ENCODE measurements around the gene PSMD2. TPM values are rescaled to one million over a fixed set of nuclear protein-coding genes. Genes with fewer than 3 reads are reported as not detected.
A peak's percentile ranks its signal among the peaks of the same experiment; 100 is the strongest.

Gene PSMD2
- polyA plus RNA-seq, 1 donor from 2014 or later = 319 TPM

DNA sequence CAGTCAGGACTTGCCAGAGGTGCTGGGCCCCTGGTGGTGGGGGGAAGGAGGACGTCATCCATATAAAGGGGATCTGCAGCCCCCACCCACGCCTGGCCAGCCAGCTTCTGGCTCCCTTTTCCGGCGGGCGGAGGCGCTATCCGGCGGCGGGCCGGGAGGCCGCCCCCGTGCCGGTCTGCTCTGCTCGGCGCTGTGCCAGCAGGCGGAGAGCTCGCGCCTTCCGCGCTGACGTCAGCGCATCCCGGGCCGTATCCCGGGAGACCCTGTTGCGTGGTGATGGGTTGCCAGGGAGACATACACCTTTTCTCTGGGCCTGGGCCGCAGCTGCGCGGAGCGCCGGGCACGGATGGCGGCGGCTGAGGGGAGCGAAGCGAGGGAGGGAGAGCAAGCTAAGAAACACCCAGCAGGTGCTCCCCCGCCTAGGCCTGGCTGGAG lies 39.5 kb downstream of the PSMD2 start:
- peak overlapping the region; percentile 98 for H3K4me2 ChIP-seq (ENCODE audit: low read length)
- no peaks in the 10 kb centered on the region for H4K20me1 ChIP-seq (ENCODE audit: insufficient read depth)
- H3K9me3 ChIP-seq (ENCODE audit: low read length) = no peaks in the 10 kb centered on the region
- H3F3A ChIP-seq (ENCODE audit: insufficient read depth, low read length, poor library complexity, severe bottlenecking) = peaks cover 10% of the 10 kb centered on the region
- H3K9me2 ChIP-seq (ENCODE audit: insufficient read depth, low read length) = no peaks in the 10 kb centered on the region
- H3K9ac ChIP-seq (ENCODE audit: low read length) = peak overlapping the region; percentile 98
- H3K36me3 ChIP-seq (ENCODE audit: insufficient read depth, low read length) = no peaks in the 10 kb centered on the region
- peaks cover 37% of the 10 kb centered on the region for H3K79me2 ChIP-seq (replicated peaks; ENCODE audit: insufficient read depth, low read length)
- TF ChIP-seq MXI1 (conservative IDR thresholded peaks at IDR 0.05; ENCODE audit: poor library complexity, severe bottlenecking) (peak; percentile 96), TAF1 (IDR thresholded peaks at IDR 0.05; ENCODE audit: low read depth) (peak; percentile 83), EP300 (conservative IDR thresholded peaks at IDR 0.05; ENCODE audit: poor library complexity, severe bottlenecking) (peak; percentile 81), POLR2AphosphoS5 (IDR thresholded peaks at IDR 0.05) (peak; percentile 92), SMC3 (conservative IDR thresholded peaks at IDR 0.05; ENCODE audit: poor library complexity) (peak; percentile 54), EZH2 (IDR thresholded peaks at IDR 0.05; ENCODE audit: borderline replicate concordance, insufficient read depth, low read length, poor library complexity, severe bottlenecking) (no peak), REST (IDR thresholded peaks at IDR 0.05; ENCODE audit: borderline replicate concordance) (peak; percentile 72), CTCF (IDR thresholded peaks at IDR 0.05; ENCODE audit: poor library complexity, severe bottlenecking) (peak; percentile 67), RAD21 (conservative IDR thresholded peaks at IDR 0.05) (peak; percentile 41)
- peak overlapping the region; percentile 38 for H2AFZ ChIP-seq (ENCODE audit: low read depth, low read length)
- H3K27ac ChIP-seq (ENCODE audit: low read length) = peak overlapping the region; percentile 99
- H3K27me3 ChIP-seq (ENCODE audit: insufficient read depth, low read depth, low read length) = no peaks in the 10 kb centered on the region
- peak overlapping the region; percentile 95 for H3K4me3 ChIP-seq (ENCODE audit: low read length)

- H3K4me2 ChIP-seq (ENCODE audit: low read length) = peak overlapping the region; percentile 98
- peaks cover 10% of the 10 kb centered on the region for H3F3A ChIP-seq (ENCODE audit: insufficient read depth, low read length, poor library complexity, severe bottlenecking)
Observed at GRCh38 chr3:184339001-184339400, 40.0 kb downstream of the PSMD2 start.

More at GRCh38 chr3:184339001-184339400, 40.0 kb downstream of the PSMD2 start:
- Histone ChIP-seq H3K9me2 (ENCODE audit: insufficient read depth, low read length) (no peaks in the 10 kb centered on the region), H3K36me3 (ENCODE audit: insufficient read depth, low read length) (no peaks in the 10 kb centered on the region), H3K9me3 (ENCODE audit: low read length) (no peaks in the 10 kb centered on the region), H3K9ac (ENCODE audit: low read length) (peak overlapping the region; percentile 98), H4K20me1 (ENCODE audit: insufficient read depth) (no peaks in the 10 kb centered on the region), H2AFZ (ENCODE audit: low read depth, low read length) (peak overlapping the region; percentile 38), H3K4me3 (ENCODE audit: low read length) (peak overlapping the region; percentile 95), H3K79me2 (replicated peaks; ENCODE audit: insufficient read depth, low read length) (peaks cover 37% of the 10 kb centered on the region), H3K27me3 (ENCODE audit: insufficient read depth, low read depth, low read length) (no peaks in the 10 kb centered on the region), H3K27ac (ENCODE audit: low read length) (peak overlapping the region; percentile 99)
- TF ChIP-seq CTCF (IDR thresholded peaks at IDR 0.05; ENCODE audit: poor library complexity, severe bottlenecking) (no peak), MXI1 (conservative IDR thresholded peaks at IDR 0.05; ENCODE audit: poor library complexity, severe bottlenecking) (peak; percentile 58), REST (IDR thresholded peaks at IDR 0.05; ENCODE audit: borderline replicate concordance) (no peak)

Data from neural cell (in vitro differentiated cells).